Raji (cell line): ENCODE measurements around the gene SRM.
A peak's percentile ranks its signal among the peaks of the same experiment; 100 is the strongest.

Experiments used
- POLR2A ChIP-seq: IDR thresholded peaks from 2 replicates; pipeline ENCODE4 v1.6.1; 2011; ENCODE audit warnings: low read depth, low read length, control low read depth; ENCODE audit not compliant: insufficient read depth

Gene SRM

GRCh38 chr1:11037740-11038182, 22.1 kb downstream of the SRM start:
- TF ChIP-seq POLR2A = no peak

- no peak for TF ChIP-seq POLR2A
These were observed 28.1 kb downstream of the SRM start for GRCh38 chr1:11031624-11032262.

- no peak for TF ChIP-seq POLR2A
These were observed 29.0 kb downstream of the SRM start for GRCh38 chr1:11030865-11031264.

DNA sequence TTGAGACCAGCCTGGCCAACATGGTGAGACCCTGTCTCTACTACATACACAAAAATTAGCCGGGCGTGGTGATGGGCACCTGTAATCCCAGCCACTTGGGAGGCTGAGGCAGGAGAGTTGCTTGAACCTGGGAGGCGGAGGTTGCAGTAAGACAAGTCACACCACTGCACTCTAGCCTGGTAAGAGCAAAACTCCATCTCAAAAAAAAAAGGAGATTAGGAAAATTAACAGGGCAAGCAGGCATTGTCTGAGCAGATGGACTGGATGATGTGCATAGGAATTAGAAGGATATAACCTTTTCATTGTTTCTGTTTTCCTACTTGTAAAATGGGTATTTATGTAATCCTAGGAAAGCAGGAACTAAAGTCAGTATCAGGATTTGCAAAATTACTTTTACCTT, 31.8 kb downstream of the SRM start:
- no peak for TF ChIP-seq POLR2A

DNA sequence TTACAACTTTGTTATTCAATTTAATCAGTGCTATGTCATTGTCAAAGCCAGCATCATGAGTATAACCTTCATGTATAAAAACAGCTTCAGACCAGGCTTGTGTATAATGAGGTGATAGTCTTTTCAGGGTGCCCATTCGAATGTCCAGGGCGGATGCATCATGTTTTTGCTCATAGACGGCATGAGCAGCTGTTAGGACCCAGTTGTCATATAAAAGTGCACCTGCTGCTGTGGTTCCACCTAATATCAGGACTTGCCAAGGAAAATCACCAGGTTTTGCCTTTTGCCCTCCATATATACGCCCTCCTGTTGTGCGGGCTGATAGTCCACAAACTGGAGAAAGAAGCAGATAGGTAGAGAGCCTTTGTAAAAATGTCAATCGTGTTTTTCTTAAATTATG, 32.5 kb downstream of the SRM start:
- TF ChIP-seq POLR2A = no peak

- no peak for TF ChIP-seq POLR2A
These were observed 32.9 kb downstream of the SRM start for GRCh38 chr1:11026903-11027302.

DNA sequence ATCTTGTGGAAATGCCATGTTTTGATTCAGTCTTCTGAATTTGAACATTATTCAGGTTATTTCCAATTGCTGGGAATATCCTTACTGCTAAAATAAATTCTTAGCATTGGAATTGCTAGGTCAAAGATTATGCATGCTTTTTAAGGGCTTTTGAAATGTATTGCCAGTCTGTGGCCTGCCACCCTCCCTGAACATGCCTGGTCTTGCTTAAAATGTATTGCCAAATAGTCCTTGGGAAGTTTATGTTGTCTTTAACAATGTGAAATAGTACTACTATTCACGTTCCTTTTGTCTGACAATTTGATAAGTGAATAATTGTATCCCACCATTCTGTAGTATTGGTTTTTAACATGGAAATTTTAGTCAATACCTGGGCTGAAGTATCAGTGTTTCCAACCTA, 33.8 kb downstream of the SRM start:
- no peak for TF ChIP-seq POLR2A

DNA sequence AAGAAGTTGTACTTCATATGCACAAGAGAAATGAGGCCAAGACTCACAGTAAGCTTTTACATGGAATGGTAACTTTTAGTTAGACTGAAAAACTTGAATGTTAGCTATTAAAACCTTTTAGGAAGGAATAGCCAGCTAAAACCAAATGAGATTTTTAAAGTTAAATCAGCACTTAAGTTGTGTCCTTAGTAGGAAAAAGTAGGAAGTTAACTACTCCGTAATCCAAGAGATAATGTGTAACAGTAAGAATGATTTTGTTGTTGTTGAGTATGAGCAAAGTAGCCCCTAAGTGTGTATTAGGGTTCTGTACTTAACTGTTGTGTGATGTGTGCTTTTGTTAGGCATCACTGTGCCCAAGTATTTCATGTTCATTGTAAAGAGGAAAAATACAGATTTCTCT, 34.2 kb downstream of the SRM start:
- no peak for TF ChIP-seq POLR2A

GRCh38 chr1:11024874-11025203, 35.0 kb downstream of the SRM start:
- TF ChIP-seq POLR2A = no peak

DNA sequence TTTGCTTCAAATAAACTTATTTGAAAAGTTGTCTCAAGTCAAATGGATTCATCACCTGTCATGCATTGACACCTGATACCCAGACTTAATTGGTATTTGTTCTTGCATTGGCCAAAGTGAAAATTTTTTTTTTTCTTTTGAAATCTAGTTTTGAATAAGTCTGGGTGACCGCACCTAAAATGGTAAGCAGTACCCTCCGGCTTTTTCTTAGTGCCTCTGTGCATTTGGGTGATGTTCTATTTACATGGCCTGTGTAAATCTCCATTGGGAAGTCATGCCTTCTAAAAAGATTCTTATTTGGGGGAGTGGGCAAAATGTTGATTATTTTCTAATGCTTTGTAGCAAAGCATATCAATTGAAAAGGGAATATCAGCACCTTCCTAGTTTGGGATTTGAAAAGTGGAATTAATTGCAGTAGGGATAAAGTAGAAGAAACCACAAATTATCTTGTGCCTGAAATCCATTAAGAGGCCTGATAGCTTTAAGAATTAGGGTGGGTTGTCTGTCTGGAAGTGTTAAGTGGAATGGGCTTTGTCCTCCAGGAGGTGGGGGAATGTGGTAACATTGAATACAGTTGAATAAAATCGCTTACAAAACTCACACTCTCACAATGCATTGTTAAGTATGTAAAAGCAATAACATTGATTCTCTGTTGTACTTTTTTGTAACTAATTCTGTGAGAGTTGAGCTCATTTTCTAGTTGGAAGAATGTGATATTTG, 35.5 kb downstream of the SRM start:
- no peak for TF ChIP-seq POLR2A

DNA sequence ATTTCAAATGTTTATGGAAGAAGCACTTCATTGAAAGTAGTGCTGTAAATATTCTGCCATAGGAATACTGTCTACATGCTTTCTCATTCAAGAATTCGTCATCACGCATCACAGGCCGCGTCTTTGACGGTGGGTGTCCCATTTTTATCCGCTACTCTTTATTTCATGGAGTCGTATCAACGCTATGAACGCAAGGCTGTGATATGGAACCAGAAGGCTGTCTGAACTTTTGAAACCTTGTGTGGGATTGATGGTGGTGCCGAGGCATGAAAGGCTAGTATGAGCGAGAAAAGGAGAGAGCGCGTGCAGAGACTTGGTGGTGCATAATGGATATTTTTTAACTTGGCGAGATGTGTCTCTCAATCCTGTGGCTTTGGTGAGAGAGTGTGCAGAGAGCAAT, 36.6 kb downstream of the SRM start:
- TF ChIP-seq POLR2A = no peak

DNA sequence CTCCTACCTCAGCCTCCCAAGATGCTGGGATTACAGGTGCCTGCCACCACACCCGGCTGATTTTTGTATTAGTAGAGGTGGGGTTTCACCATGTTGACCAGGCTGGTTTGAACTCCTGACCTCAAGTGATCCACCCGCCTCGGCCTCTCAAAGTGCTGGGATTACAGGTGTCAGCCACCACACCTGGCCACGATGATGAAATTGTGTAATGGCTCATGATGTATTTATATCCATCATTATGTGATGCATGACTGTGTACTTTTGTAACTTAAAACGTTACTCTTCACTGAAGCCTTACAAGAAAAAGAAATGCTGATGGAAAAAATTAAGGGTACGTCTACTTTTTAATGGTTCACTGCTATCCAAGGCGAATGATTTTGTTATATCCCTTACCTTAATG, 39.8 kb downstream of the SRM start:
- TF ChIP-seq POLR2A = no peak

DNA sequence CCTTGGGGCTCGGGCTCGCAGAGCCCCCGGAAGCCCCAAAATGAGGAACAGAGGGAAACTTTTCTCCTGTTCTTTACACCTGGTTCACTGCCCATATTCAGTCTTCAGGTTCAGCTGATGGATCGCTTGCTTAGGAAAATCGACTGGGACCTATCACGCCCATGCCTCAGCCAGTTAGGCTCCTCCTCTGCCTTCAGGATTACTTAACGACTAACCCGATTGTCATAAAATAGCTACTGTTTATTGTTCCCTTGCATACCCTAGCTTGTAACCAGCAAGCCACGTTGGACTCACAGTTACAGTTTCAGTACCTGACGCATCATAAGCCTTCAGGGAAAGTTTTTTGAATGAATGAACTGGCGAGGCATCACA, 46.7 kb downstream of the SRM start:
- no peak for TF ChIP-seq POLR2A

DNA sequence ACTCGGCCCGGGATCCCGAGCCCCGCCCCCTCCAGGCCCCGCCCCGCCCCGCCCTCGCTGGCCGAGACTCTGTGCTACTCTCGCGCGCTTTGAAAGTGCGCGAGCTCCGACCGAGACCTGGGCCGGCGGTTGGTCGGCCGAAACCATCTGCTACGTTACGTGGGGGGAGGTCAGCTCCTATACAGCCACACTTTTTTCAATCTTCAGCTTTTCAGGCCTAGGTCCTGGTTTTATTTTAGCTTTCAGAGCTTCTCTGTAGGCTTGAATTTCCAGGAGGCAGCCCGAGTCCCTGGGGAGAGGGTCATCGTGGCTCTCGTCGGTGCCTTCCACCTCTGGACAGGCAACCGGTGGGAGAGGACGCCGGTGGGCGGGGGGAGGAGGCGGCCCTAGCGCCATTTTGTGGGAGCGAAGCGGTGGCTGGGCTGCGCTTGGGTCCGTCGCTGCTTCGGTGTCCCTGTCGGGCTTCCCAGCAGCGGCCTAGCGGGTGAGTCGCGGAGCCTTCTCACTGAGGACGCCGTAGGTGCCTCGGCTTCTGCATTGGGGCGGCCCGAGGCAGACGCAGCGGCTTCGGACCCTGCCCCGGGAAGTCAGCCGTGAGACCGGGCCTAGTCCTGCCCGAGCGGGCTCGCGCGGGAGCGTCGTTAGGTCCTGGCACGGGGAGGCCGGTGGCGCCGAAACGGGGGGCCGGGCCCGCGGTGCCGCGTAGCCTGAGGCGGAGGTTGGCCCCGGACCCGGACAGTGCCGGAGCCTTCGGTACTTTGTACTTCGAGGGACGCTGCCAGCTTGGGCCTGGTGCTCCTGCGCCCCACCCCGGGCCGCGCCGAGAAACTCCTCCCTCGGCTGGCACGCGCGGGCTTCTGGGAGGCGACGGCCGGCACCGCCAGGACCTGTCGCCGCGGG, 47.3 kb downstream of the SRM start, which contains the start of gene TARDBP:
TSS of gene TARDBP (plus strand) at position 395 of the 900 bp plus-strand sequence. CDS start 1,074 bp downstream, outside the sequence.
- peak; percentile 95 for TF ChIP-seq POLR2A
